ENCODE measurements around the gene TSPYL2.

The TSPYL2 gene

DNA sequence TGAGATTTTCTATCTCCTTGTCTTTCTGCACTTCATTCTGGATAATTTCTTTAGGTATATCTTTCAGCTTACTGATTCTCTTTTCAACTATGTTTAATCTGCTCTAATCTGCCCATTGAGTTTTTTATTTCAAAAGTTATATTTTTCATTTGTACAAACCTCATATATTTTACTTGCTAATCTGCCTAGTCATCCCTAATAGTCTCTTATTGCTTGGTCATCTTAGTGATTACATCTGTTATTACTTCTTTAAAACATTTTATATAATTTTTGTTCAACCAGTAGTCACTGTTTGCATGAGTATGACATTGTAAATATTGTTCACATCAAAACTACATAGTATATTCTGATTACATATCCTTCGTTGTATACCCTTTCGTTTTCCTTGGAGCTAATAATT lies 44.2 kb downstream of the TSPYL2 start:
- DNase-seq, result no peak

DNA sequence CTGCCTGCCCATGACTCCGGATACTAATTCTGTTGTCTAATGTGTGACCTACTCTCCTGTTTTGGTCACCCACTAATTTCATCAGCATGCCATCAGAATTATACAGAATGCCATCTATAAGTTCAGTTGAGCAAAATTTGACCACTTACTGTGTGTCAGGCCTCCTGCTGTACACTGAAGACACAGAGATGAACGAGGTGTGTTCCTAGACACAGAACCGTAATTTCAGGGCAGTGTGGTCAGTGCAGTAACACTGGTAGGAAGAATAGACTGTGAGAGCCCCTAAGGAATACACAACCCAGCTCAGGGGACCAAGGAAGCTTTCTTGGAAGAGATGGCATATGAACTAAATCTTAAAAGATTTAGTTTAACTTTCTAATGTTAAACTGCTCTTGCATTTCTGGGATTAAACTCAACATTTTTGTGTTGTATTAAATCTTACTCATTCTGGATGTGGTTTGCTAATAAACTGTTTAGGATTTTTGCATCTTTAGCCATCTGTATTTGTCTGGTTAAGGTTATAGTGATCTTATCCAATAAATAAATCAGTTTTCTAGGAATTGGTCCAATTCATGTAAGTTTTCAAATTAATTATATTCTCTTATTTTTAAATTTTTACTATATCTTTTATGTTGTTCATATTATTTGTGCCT lies 46.1 kb downstream of the TSPYL2 start:
- no peak for DNase-seq

DNA sequence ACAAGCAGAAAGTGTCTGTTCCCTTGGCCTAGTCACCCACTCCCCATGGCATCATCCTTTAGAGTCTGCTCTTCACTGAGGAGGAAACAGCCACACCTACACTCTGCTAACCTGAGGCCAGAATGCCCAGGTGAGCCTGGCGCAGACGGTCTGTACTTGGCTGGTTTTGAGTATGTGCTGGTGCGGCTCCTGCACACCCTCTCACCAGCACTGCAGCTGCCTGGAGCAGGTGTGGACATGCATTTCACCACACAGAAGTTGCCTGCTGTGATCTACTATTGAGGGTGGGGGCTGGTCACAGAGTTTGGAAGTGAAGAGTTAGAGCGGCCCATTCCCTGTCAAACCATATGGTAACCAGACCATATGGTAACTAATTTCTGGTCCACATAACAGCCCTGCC lies 51.2 kb downstream of the TSPYL2 start:
- DNase-seq, result no peak

DNA sequence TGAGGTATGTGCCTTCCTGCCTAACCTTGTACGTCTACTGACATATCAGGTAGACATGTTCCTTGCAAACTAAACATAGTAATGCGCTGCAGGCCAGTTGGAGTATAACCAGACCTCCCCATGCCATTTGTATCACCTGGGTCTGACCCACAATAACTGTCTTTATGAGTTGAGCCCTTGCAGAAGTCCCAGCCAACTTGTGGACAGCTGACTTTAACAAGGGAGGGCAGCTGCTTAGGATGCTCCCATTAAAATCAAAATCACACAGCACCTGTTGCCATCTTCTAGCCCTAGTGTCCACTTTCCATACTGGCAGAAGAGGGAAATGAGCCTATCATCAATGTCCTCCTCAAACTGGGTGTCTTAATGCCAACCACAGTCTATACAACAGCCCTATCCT lies 53.4 kb downstream of the TSPYL2 start:
- DNase-seq, result no peak

All from suppressor macrophage treated with lipopolysaccharide for 1 hour (primary cell).